Esophagus squamous epithelium (tissue), 4 donors: ENCODE measurements around the gene KIF13A.

Source experiments
- CTCF ChIP-seq, 6 experiments: fragments of 450-650 bp in 4 of 6; fragments of 200-600 bp in 2 of 6; sonication (generic) in 2 of 6; IDR thresholded peaks; one replicate each; pipeline ENCODE4 v1.5.1; 2016 to 2019; ENCODE audit warnings: antibody characterized with exemption in 6 of 6, mild to moderate bottlenecking in 4 of 6, moderate library complexity in 4 of 6
- POLR2A ChIP-seq, 4 donors: fragments of 450-650 bp; IDR thresholded peaks; one replicate each; pipeline ENCODE4 v1.6.1; 2017; ENCODE audit warnings: antibody characterized with exemption in 4 of 4, mild to moderate bottlenecking in 4 of 4, moderate library complexity in 3 of 4

DNA sequence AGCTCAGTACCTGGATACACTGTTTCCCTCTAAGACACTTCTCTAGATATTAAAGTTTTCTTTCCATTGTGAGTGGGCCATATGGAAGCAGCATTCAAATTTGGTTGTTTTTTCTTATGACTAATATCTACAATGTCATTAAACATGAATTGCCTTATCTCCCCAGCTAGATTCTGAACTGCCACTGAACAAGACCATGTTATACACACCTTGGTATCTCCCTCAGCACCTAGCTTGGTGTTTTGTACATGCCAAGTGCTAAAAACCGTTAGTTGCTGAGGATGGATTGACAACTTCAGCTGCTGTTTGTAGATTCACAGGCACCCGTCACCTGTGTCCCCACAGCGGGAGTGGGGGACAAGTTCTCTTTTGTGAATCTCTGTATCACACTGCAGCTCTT lies 131.1 kb downstream of the KIF13A start:
- no peak for TF ChIP-seq CTCF (IDR thresholded peaks at IDR 0.05)
- TF ChIP-seq POLR2A (IDR thresholded peaks at IDR 0.05): no peak
